Measurements from ENCODE around the gene GTF2H2C.
A peak's percentile ranks its signal among the peaks of the same experiment; 100 is the strongest.
"Not testable (repeated sequence)": the region's sequence is repeated elsewhere in the genome, so short reads cannot be mapped to it uniquely, and the experiment has no call there.

Gene GTF2H2C

DNA sequence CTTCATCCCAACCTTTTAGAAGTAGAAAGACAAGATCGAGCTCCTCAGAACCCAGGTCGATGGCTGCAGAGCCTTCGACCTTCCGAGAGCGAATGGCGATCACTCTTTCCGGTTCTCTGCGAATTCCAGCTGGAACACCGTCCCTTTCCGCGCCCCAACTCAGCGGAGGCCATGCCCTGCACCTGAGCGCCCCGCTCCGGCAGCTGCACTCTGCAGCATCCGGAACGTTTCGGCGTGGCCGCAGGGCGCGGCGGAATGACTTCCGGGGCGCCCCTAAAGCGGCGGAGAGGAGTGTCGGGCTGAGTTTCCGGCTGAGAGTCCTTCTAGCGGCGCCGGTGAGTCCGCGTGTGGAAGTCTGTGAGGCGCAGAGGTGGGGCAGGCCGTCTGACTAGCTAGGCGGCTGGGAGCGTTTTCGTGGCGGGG is at the start of gene GTF2H2C:
GTF2H2C (plus strand) TSS at position 284 of the 423 bp plus-strand sequence. CDS start 4,942 bp downstream, outside the sequence.
- peak; percentile 42 to 45 for DNase-seq (ENCODE audit: extremely low read depth in 1 of 2, low read depth in 1 of 2)

DNA sequence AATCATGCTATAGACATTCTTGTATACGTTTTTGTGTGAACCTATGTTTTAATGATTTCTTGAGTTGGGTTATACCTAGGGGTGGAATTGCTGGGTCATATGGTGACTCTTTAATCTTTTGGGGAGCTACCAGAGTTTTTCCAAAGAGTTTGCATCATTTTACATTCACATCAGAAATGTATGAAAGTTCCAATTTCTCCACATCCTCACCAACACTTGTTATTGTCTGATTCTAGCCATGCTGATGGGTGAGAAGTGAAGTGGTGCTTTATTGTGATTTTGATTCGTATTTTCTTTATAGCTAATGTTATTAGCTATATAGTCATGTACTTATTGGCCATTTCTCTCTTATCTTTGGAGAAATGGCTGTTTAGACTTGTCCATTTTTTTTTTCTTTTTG is 49.3 kb upstream of the GTF2H2C start:
- DNase-seq (ENCODE audit: extremely low read depth in 1 of 2, low read depth in 1 of 2): no peak

DNA sequence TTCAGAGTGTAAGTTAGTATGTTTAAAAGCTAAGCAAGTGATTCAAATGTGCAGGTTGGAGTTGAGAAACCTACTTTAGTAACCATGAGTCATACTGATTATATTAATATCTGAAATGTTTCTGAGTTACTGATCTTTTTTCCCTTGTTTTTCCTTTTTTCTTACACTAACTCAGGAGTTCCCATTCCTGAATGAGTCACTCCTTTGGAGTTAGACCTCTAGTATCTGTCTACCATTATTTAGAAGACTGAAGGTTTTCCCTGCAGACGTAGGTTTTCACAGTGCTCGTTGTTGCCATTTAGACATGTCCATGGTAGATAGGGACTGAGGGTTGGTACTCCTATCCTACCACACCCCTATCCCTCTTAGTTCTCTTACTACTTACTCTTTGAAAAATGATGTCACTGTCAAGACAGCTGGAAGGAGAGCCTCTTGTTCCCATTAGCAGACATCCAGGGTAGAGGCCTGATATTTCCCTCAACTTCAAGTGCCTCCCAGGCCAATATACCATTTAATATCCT is 47.2 kb upstream of the GTF2H2C start:
- no peak for DNase-seq (ENCODE audit: extremely low read depth in 1 of 2, low read depth in 1 of 2)

DNA sequence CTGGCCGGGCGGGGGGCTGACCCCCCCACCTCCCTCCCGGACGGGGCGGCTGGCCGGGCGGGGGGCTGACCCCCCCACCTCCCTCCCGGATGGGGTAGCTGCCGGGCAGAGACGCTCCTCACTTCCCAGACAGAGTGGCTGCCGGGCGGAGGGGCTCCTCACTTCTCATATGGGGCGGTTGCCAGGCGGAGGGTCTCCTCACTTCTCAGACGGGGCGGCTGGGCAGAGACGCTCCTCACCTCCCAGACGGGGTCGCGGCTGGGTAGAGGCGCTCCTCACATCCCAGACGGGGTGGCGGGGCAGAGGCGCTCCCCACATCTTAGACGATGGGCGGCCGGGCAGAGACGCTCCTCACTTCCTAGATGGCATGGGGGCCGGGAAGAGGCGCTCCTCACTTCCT is 44.4 kb upstream of the GTF2H2C start:
- not testable (repeated sequence) for DNase-seq (ENCODE audit: extremely low read depth in 1 of 2, low read depth in 1 of 2)

DNA sequence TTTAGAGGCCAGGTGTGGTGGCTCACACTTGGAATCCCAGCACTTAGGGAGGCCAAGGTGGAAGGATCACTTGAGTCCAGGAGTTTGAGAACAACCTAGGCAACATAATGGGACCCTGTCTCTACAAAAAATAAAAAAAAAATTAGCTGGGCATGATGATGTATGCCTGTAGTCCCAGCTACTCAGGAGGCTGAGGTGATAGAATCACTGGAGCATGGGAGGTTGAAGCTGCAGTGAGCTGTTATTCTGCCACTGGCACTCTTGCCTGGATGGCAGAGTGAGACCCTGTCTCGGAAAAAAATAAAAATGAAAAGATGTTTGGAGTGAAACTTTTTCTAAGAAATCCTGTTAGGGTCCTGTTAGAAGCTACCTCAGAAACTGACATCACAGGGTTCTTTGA is 43.2 kb upstream of the GTF2H2C start:
- DNase-seq (ENCODE audit: extremely low read depth in 1 of 2, low read depth in 1 of 2): no peak

DNA sequence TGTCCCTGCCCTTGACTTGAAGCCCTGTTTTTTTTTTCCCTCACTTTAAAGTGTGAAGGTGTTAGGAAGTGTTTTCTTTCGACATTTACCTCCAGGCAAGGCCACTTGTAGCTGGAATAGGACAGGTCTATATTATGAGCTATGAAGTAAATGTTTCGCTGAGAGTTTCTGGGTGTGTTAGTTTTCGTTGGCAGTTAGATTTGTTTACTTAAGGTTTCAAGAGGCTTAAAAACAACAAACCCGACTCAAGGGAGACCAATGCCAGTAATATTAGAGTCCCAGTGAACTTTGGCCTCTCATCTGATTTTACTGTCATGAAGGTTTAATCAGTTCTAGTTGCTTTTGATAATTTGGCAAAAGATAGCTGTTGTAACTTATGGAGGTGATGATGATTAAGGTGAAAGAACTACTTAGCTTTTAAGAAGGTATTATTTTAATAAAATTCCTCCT is 42.2 kb upstream of the GTF2H2C start:
- no peak for DNase-seq (ENCODE audit: extremely low read depth in 1 of 2, low read depth in 1 of 2)

DNA sequence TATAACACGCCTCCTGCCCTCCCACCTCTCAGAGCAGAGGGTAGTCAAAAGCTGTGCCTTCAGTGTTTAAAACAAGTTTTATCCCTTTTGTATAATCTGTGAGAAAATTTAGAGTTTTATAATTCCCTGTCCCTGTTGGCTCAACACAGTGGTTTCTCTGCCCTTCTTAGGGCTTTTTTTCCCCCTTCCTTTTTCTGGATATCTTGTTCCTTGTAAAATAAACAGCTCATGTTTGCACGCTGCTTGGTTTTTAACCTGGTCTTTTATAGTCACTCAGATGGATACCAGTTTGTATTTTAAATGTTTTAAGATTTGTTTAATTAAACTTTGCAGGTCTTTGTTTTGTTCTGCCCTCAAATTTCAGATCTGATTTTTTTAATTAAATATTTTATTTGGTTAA is 40.7 kb upstream of the GTF2H2C start:
- DNase-seq (ENCODE audit: extremely low read depth in 1 of 2, low read depth in 1 of 2): no peak

DNA sequence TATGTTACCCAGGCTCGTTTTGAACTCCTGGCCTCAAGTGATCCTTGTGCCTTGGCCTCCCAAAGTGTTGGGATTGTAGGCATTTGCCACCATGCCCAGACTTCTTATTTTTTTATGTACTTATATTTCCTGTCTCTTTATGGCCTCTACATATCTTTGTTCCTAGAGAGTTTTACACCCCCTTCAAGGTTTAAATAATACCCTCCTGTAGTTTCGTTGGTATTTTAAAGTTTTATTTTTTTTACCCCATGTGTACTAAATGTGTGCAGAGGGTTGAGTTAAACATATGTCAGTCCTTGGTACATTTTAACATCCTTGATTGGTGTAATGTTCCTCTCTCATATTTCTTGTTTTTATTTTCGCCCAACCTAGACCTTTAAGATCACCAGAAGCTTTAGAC is 38.0 kb upstream of the GTF2H2C start:
- DNase-seq (ENCODE audit: extremely low read depth in 1 of 2, low read depth in 1 of 2): no peak

DNA sequence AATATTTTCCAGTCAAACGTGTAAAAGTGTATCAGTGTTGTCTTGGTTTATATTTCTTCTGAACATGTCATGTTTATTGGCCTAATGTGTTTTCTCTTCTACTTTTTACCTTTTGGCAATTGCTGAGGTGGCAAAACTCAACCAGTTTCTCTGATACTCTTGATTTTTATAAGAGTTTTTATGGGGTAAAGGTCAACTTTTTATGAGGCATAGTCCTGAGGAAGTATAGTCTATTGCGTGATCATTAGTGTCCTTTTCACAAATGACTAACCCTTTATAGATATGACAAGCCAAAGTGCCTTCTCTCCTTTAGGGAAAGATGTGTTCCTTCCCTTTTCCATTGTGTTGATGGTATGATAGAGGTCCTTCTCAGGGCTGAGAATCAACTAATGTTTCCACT is 34.5 kb upstream of the GTF2H2C start:
- no peak for DNase-seq (ENCODE audit: extremely low read depth in 1 of 2, low read depth in 1 of 2)

DNA sequence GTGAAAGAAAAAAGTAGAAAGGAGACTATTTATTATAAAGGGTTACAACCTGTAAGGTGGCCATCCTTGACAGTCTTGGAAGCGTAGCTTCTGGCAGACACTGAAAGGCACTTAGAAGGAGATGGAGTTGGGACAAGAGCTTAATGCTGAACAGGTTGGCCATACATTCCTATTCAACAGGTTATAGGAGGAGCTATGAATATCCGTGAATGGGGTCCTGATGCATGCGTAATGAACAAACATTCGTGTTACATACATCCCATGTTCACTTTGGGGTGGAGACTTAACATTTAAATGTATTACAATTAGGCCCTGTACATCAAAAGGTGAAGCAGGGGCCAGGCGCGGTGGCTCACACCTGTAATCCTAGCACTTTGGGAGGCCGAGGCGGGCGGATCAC is 33.3 kb upstream of the GTF2H2C start:
- no peak for DNase-seq (ENCODE audit: extremely low read depth in 1 of 2, low read depth in 1 of 2)

DNA sequence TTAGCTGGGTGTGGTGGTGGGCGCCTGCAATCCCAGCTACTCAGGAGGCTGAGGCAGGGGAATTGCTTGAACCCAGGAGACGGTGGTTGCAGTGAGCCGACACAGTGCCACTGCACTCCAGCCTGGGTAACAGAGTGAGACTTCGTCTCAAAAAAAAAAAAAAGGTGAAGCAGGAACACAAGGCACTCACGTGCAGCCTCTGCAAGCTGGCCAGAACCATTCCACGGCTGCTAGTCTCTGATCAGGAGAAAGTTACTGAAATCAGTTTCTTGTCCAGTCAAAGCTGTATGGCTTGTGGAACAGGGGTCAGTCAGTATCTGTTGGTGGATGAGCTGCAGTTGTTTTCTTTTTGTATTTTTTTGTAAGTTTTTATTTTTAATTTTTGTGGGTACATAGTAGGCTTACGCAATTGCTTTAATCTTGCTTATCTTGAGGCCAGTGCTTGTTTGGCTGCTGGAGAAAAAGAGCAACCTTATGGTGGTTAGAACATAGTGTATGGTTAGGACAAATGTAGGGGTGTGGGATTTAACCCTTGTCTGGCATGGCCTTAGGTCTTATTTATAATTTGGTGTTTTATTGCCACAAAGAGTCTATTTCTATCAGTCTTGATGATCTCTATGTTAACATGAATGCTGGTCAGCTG is 32.7 kb upstream of the GTF2H2C start:
- DNase-seq (ENCODE audit: extremely low read depth in 1 of 2, low read depth in 1 of 2): no peak

DNA sequence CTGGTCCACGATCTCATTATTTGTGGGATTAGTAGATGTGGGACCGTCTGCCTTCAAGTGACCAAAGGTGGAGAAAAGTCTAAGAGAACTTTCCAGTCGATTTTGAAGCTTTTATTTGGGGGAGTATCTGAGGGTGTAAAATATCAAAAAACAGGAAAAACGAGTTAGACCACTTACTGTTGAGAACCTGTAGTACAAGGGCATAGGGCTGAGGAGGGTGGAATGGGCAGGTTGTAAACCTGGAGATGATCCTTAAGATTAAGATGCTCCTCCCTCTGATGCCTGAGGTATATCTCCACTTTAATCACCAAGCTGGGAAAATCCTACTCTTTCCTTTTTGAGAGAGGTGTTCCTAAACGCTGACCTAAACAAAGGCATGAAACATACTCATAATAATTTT is 32.0 kb upstream of the GTF2H2C start:
- no peak for DNase-seq (ENCODE audit: extremely low read depth in 1 of 2, low read depth in 1 of 2)

DNA sequence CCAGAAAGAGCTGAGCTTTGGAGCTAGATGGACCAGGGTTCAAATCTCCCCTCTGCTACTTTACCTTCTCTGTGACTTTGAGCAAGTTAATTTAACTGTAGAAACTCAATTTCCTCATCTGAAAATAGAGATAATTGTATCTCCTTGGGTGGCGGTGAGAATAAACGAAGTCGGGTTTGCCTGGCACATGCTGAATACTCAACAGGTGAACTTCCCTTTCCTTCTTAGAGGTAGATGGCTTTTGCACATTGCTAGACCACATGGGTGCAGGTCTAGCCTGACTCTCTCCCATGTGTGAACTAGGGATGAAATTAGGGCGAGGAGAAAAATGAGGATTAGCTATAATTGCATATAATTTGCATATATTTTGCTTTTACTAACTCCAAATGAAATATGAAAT is 31.4 kb upstream of the GTF2H2C start:
- no peak for DNase-seq (ENCODE audit: extremely low read depth in 1 of 2, low read depth in 1 of 2)

DNA sequence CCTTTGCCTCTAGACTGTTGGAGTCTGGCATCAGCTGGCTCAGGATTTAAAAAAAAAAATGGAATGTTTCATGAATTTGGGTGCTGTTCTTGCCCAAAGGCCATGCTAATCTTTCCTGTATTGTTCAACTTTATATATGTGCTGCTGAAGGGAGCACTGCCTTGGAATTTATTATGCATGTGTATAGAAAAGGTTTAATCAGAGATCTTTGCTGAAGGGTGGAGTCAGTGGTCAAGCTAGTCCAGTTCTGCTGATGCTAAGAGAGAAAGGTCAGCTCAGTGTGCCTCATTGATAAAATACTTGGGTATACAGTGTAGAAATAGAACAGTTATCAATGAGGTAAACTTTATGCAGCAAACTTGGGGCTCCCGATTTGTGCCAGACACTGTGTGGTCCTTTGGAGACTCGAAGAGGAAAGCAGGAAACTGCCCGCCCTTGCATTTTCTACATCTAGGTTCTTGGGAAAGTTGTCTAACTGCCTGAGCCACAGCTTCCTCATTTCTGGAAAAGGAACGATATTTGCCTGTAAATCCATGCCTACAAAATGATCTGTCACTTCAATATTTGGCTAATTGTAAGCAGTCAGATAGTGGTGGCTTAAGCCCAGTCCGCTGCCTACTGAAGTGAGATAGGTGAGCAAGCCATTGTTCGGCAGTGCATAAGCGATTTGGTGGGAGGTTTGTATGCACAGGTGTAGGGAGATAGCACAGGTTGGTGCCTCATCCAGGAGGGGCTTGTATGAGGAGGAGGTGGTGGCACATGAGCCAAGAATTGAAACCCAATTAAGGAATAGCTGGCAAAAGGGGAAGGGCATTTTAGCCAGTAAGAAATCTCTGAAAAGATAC is 29.2 kb upstream of the GTF2H2C start:
- DNase-seq (ENCODE audit: extremely low read depth in 1 of 2, low read depth in 1 of 2): no peak

DNA sequence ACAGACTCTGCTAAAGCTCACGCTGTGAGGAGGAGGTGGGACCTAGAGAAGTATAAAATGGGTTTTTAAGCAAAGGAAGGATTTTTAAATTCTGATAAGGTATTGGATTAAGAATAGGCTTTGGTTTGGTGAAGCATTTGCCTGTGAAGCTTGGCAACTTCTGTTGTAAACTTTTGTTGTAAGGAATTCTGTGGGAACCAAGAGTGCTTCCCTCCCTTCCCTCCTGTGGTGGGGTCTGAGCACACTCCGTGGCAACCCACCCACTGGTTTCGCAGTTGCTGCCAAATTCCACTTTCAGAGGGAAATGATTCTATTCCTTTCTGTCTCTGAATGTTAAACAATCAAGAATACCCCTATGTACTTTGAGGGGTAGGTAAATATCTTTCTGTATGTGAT is 28.6 kb upstream of the GTF2H2C start:
- no peak for DNase-seq (ENCODE audit: extremely low read depth in 1 of 2, low read depth in 1 of 2)

DNA sequence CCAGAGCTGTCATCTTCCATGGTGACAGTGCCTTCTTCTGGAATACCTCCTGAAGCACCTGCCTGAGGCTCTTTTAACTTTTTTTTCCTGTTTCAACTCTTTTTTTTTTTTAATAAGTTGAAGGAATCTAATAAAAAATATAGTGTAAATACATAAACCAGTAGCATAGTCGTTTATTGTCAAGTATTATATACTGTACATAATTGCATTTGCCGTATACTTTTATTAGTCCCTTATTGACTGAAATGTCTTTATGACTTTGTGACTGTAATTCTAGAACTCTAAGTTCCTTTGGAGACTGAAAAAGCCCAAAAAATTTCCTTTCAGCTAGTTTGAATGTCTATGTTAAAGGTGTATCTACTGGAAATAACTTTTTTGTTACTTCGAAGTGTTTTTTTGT is 22.1 kb upstream of the GTF2H2C start:
- DNase-seq (ENCODE audit: extremely low read depth in 1 of 2, low read depth in 1 of 2): not testable (repeated sequence)

DNA sequence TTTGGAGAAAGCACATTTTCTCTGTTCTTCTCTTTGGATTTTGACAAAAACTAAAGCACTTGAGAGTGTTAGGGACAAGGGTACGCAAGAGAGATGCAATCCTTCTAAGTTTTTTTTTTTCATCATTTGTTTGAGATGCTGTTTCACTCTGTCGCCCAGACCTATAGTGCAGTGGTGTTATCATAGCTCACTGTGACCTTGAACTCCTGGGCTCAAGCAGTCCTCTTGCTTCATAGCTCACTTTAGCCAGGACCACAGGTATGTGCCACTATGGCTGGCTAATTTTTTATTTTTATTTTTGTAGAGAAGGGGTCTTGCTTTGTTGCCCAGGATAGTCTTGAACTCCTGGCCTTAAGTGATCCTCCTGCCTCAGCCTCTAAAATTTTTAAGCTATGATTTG is 21.3 kb upstream of the GTF2H2C start:
- not testable (repeated sequence) for DNase-seq (ENCODE audit: extremely low read depth in 1 of 2, low read depth in 1 of 2)

DNA sequence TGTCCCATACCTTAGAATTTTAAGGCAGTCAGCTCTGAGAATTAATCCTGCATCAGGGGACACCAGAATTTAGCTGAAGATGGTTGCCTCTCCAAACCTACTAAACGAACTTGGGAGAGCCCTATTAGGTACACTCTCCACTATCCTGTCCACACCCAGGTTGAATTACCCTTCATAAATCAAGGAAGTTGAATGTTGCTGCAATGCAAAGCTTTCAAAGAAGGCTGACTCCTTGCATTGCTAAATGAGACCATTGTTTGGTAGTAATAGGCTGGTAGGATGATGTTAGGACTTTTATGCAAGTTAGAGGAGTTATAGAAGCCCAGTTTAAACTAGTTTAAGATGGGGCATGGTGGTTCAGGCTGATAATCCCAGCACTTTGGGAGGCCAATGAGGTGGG is 18.6 kb upstream of the GTF2H2C start:
- not testable (repeated sequence) for DNase-seq (ENCODE audit: extremely low read depth in 1 of 2, low read depth in 1 of 2)

DNA sequence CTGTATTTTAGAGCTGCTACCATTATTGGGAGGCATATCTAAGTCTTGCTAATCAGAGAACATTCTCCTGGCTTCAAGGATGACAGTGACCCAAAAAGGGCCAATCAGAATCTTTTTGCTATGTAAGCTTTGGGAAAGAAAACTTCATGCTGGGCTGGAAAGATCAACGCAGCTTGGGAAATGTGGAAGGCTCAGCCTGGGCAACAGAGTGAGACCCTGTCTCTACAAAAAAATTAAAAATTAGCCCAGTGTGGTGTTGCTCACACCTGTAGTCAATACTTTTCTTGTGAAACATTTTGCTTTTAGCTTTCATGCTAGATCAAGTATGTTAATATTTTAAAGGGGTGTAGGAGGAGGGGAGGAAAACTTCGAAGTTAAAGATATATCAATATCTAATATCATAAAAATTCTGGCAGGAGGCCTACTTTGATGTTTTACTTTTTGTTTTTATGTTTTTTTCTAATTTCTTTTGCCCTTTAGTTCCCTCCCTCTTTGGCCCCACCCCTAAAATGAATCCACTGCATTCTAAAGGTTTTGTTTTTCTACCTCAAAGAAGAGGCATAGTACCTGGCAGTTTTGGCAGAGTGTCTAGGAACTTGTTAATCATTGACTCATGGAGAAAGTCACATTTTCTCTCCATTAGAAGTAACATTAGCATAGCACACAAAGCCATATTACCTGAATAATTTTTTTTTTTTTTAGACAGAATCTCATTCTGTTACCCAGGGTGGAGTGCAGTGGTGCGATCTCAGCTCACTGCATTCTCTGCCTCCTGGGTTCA is 17.0 kb upstream of the GTF2H2C start:
- not testable (repeated sequence) for DNase-seq (ENCODE audit: extremely low read depth in 1 of 2, low read depth in 1 of 2)

DNA sequence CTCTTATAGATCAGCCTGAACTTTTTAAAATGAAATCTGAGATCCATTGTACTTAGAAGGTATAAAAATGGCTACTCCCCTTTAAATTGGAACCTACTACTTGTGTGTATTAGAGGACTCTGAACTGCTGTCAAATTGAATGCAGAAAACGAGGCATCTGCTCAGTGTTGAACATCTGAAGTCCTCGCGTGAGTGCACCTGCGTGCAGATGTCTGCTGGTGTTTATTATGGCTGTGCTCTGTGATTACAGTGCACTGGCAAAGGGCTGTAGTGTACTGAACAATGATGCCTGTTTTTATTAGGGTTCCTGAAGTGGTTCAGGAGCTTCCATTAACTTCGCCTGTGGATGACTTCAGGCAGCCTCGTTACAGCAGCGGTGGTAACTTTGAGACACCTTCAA is 15.4 kb upstream of the GTF2H2C start:
- DNase-seq (ENCODE audit: extremely low read depth in 1 of 2, low read depth in 1 of 2): not testable (repeated sequence)

Measured in activated CD8-positive, alpha-beta memory T cell treated with anti-CD3 and anti-CD28 coated beads for 1 hour (primary cell).